Peyer's patch (tissue), 4 donors: ENCODE data around the gene NR2F2.

Source experiments
- CTCF ChIP-seq, 6 experiments: fragments of 450-650 bp in 4 of 6; fragments of 200-600 bp in 2 of 6; sonication (generic) in 1 of 6; IDR thresholded peaks; one replicate each; pipeline ENCODE4 v1.5.1; 2017 to 2019; ENCODE audit warnings: antibody characterized with exemption in 6 of 6, mild to moderate bottlenecking in 3 of 6, moderate library complexity in 1 of 6
- POLR2A ChIP-seq, 2 donors: fragments of 450-650 bp; IDR thresholded peaks; one replicate each; pipeline ENCODE4 v1.5.1; 2017; ENCODE audit warnings: antibody characterized with exemption in 2 of 2, mild to moderate bottlenecking in 2 of 2, moderate library complexity in 2 of 2

GRCh38 chr15:96353930-96354730 is 23.6 kb downstream of the NR2F2 start:
- peak in 4 of 6 experiments; percentile 13 to 33 (median 25) for TF ChIP-seq CTCF (IDR thresholded peaks at IDR 0.05)
- TF ChIP-seq POLR2A (IDR thresholded peaks at IDR 0.05) = no peak
